ENCODE results near the gene IMP3.

The IMP3 gene

DNA sequence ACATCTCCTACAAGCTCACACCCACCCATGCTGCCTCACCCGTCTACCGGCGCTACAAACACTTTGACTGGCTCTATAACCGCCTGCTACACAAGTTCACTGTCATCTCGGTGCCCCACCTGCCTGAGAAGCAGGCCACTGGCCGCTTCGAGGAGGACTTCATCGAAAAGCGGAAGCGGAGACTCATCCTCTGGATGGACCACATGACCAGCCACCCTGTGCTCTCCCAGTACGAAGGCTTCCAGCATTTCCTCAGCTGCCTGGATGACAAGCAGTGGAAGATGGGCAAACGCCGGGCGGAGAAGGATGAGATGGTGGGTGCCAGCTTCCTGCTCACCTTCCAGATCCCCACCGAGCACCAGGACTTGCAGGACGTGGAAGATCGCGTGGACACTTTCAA lies 9.8 kb upstream of the IMP3 start:
- Histone ChIP-seq H3K9me3 (ENCODE audit: control insufficient read depth in 2 of 2, low read length in 2 of 2) (no peaks in the 10 kb centered on the region), H3K4me1 (ENCODE audit: control insufficient read depth in 2 of 2, insufficient read depth in 2 of 2, low read length in 2 of 2) (peaks cover 56 to 58% of the 10 kb centered on the region in 2 donors), H3K4me3 (ENCODE audit: low read length in 2 of 2) (peak overlapping the region in 1 of 2 donors; percentile 94), H3K27me3 (ENCODE audit: control insufficient read depth in 2 of 2, insufficient read depth in 2 of 2, low read length in 2 of 2) (no peaks in the 10 kb centered on the region), H3K36me3 (ENCODE audit: control insufficient read depth in 2 of 2, insufficient read depth in 2 of 2, low read length in 2 of 2) (peaks cover 4 to 18% of the 10 kb centered on the region in 2 donors), H3K9ac (ENCODE audit: low read depth in 1 of 2, low read length in 2 of 2) (no peak overlapping the region), H3K27ac (ENCODE audit: low read depth in 2 of 2, low read length in 2 of 2) (no peak overlapping the region)

DNA sequence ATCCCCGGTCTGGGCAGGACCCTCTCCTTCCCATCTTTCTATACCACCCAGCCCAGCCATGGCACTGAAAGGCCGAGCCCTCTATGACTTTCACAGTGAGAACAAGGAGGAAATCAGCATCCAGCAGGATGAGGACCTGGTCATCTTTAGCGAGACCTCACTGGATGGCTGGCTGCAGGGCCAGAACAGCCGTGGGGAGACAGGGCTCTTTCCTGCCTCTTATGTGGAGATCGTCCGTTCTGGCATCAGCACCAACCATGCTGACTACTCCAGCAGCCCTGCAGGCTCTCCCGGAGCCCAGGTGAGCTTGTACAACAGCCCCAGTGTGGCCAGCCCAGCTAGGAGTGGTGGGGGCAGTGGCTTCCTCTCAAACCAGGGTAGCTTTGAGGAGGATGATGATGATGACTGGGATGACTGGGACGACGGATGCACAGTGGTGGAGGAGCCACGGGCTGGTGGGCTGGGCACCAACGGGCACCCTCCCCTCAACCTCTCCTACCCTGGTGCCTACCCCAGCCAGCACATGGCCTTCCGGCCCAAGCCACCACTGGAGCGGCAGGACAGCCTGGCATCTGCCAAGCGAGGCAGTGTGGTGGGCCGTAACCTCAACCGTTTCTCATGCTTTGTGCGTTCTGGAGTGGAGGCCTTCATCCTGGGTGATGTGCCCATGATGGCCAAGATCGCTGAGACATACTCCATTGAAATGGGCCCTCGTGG lies 9.2 kb upstream of the IMP3 start:
- Histone ChIP-seq H3K4me1 (ENCODE audit: control insufficient read depth in 2 of 2, insufficient read depth in 2 of 2, low read length in 2 of 2) (peaks cover 55 to 58% of the 10 kb centered on the region in 2 donors), H3K9me3 (ENCODE audit: control insufficient read depth in 2 of 2, low read length in 2 of 2) (no peaks in the 10 kb centered on the region), H3K27ac (ENCODE audit: low read depth in 2 of 2, low read length in 2 of 2) (peak overlapping the region; percentile 93), H3K27me3 (ENCODE audit: control insufficient read depth in 2 of 2, insufficient read depth in 2 of 2, low read length in 2 of 2) (no peaks in the 10 kb centered on the region), H3K36me3 (ENCODE audit: control insufficient read depth in 2 of 2, insufficient read depth in 2 of 2, low read length in 2 of 2) (peaks cover 0 to 16% of the 10 kb centered on the region in 2 donors), H3K9ac (ENCODE audit: low read depth in 1 of 2, low read length in 2 of 2) (peak overlapping the region; percentile 8 to 79), H3K4me3 (ENCODE audit: low read length in 2 of 2) (peak overlapping the region; percentile 71 to 94)

GRCh38 chr15:75648156-75649000 lies 8.4 kb upstream of the IMP3 start:
- Histone ChIP-seq H3K27me3 (ENCODE audit: control insufficient read depth in 2 of 2, insufficient read depth in 2 of 2, low read length in 2 of 2) (no peaks in the 10 kb centered on the region), H3K9ac (ENCODE audit: low read depth in 1 of 2, low read length in 2 of 2) (peak overlapping the region; percentile 79 to 97), H3K4me1 (ENCODE audit: control insufficient read depth in 2 of 2, insufficient read depth in 2 of 2, low read length in 2 of 2) (peaks cover 52 to 56% of the 10 kb centered on the region in 2 donors), H3K9me3 (ENCODE audit: control insufficient read depth in 2 of 2, low read length in 2 of 2) (no peaks in the 10 kb centered on the region), H3K27ac (ENCODE audit: low read depth in 2 of 2, low read length in 2 of 2) (peak overlapping the region; percentile 93), H3K36me3 (ENCODE audit: control insufficient read depth in 2 of 2, insufficient read depth in 2 of 2, low read length in 2 of 2) (peaks cover 0 to 14% of the 10 kb centered on the region in 2 donors), H3K4me3 (ENCODE audit: low read length in 2 of 2) (peak overlapping the region; percentile 71 to 94)

GRCh38 chr15:75647370-75648155 lies 7.5 kb upstream of the IMP3 start, which contains the start of gene SNX33:
Gene SNX33 (plus strand): TSS chr15:75647912. CDS start chr15:75649103, 1,191 bp downstream.
- H3K4me1 ChIP-seq (ENCODE audit: control insufficient read depth in 2 of 2, insufficient read depth in 2 of 2, low read length in 2 of 2): peaks cover 48 to 49% of the 10 kb centered on the region in 2 donors
- peak within 1 kb of the TSS; percentile 71 to 94 for H3K4me3 ChIP-seq (ENCODE audit: low read length in 2 of 2)
- H3K9me3 ChIP-seq (ENCODE audit: control insufficient read depth in 2 of 2, low read length in 2 of 2): no peaks in the 10 kb centered on the region
- peak within 1 kb of the TSS; percentile 79 to 97 for H3K9ac ChIP-seq (ENCODE audit: low read depth in 1 of 2, low read length in 2 of 2)
- H3K36me3 ChIP-seq (ENCODE audit: control insufficient read depth in 2 of 2, insufficient read depth in 2 of 2, low read length in 2 of 2): peaks cover 0 to 14% of the 10 kb centered on the region in 2 donors
- peak within 1 kb of the TSS; percentile 93 for H3K27ac ChIP-seq (ENCODE audit: low read depth in 2 of 2, low read length in 2 of 2)
- no peaks in the 10 kb centered on the region for H3K27me3 ChIP-seq (ENCODE audit: control insufficient read depth in 2 of 2, insufficient read depth in 2 of 2, low read length in 2 of 2)

- H3K4me3 ChIP-seq (ENCODE audit: low read length in 2 of 2): peak overlapping the region; percentile 71 to 94
These were observed 6.9 kb upstream of the IMP3 start for GRCh38 chr15:75646944-75647364.

DNA sequence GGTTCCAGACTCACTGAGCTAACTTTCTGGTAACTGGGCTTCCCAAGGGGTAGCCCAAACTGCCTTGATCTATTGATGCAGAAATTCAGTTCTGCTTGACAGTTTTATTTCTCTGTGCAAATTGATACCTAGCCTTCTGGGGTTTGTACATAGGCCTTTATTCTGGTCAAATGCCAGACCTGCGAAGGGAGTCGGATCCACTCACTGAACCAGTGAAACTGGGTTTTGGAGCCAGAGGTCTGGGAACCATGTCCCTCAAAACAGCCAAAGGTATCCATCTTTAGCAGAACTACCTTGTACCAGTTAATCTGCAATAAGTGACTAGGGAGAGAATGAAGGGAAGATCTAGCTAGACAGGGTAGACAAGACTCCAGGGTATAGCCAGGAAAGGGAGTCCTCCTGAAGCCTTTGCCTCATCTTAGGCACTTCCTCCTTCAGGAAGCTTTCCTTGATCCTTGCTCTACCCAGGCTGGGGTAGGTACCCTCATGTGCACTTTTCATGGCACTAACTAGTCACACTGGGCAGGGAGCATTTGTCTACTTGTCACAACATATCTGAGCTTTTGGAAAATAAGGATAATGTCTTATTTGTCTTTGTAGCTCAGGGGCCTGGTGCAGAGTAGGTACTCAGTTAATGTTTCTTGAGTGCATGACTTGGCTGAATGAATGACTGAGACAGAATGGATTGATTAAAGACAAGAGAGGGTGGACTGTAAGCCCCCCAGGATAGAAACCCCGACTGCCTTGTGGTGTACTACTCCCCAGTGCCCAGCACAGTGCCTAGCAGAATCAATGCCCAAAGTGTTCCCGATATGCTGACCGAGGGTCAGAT lies 6.3 kb upstream of the IMP3 start:
- peak overlapping the region; percentile 71 to 94 for H3K4me3 ChIP-seq (ENCODE audit: low read length in 2 of 2)
- peak overlapping the region; percentile 79 to 97 for H3K9ac ChIP-seq (ENCODE audit: low read depth in 1 of 2, low read length in 2 of 2)
- peaks cover 37 to 38% of the 10 kb centered on the region in 2 donors for H3K4me1 ChIP-seq (ENCODE audit: control insufficient read depth in 2 of 2, insufficient read depth in 2 of 2, low read length in 2 of 2)
- H3K27me3 ChIP-seq (ENCODE audit: control insufficient read depth in 2 of 2, insufficient read depth in 2 of 2, low read length in 2 of 2): no peaks in the 10 kb centered on the region
- peaks cover 0 to 13% of the 10 kb centered on the region in 2 donors for H3K36me3 ChIP-seq (ENCODE audit: control insufficient read depth in 2 of 2, insufficient read depth in 2 of 2, low read length in 2 of 2)
- no peaks in the 10 kb centered on the region for H3K9me3 ChIP-seq (ENCODE audit: control insufficient read depth in 2 of 2, low read length in 2 of 2)
- H3K27ac ChIP-seq (ENCODE audit: low read depth in 2 of 2, low read length in 2 of 2): peak overlapping the region; percentile 93

More at GRCh38 chr15:75646944-75647364, 6.9 kb upstream of the IMP3 start:
- H3K36me3 ChIP-seq (ENCODE audit: control insufficient read depth in 2 of 2, insufficient read depth in 2 of 2, low read length in 2 of 2): peaks cover 0 to 14% of the 10 kb centered on the region in 2 donors
- peaks cover 43 to 44% of the 10 kb centered on the region in 2 donors for H3K4me1 ChIP-seq (ENCODE audit: control insufficient read depth in 2 of 2, insufficient read depth in 2 of 2, low read length in 2 of 2)
- H3K9ac ChIP-seq (ENCODE audit: low read depth in 1 of 2, low read length in 2 of 2): peak overlapping the region; percentile 79 to 97
- H3K27me3 ChIP-seq (ENCODE audit: control insufficient read depth in 2 of 2, insufficient read depth in 2 of 2, low read length in 2 of 2): no peaks in the 10 kb centered on the region
- H3K27ac ChIP-seq (ENCODE audit: low read depth in 2 of 2, low read length in 2 of 2): peak overlapping the region; percentile 93
- no peaks in the 10 kb centered on the region for H3K9me3 ChIP-seq (ENCODE audit: control insufficient read depth in 2 of 2, low read length in 2 of 2)

DNA sequence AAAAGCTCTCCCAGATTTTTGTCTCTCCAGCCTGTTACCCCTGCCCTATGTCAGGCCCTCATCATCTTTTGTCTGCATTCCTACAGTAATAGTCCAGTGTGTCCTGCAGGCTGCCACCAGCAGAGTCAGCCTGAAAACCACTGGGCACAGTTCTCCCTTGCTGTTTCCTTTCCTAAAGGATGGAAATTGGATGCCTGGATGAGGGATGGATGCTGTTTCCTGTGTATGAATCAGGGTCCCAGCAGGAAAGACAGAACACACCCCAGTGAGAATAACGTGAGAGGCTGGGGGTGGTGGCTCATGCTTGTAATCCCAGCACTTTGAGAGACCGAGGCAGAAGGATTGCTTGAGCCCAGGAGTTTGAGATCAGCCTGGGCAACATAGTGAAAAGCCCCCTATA lies 4.4 kb upstream of the IMP3 start:
- Histone ChIP-seq H3K27ac (ENCODE audit: low read depth in 2 of 2, low read length in 2 of 2) (no peak overlapping the region), H3K9me3 (ENCODE audit: control insufficient read depth in 2 of 2, low read length in 2 of 2) (no peaks in the 10 kb centered on the region), H3K4me1 (ENCODE audit: control insufficient read depth in 2 of 2, insufficient read depth in 2 of 2, low read length in 2 of 2) (peaks cover 19 to 24% of the 10 kb centered on the region in 2 donors), H3K4me3 (ENCODE audit: low read length in 2 of 2) (no peak overlapping the region), H3K27me3 (ENCODE audit: control insufficient read depth in 2 of 2, insufficient read depth in 2 of 2, low read length in 2 of 2) (no peaks in the 10 kb centered on the region), H3K36me3 (ENCODE audit: control insufficient read depth in 2 of 2, insufficient read depth in 2 of 2, low read length in 2 of 2) (peaks cover 0 to under 1% of the 10 kb centered on the region in 2 donors), H3K9ac (ENCODE audit: low read depth in 1 of 2, low read length in 2 of 2) (no peak overlapping the region)

- Histone ChIP-seq H3K4me1 (ENCODE audit: control insufficient read depth in 2 of 2, insufficient read depth in 2 of 2, low read length in 2 of 2) (peaks cover 25 to 27% of the 10 kb centered on the region in 2 donors), H3K27me3 (ENCODE audit: control insufficient read depth in 2 of 2, insufficient read depth in 2 of 2, low read length in 2 of 2) (no peaks in the 10 kb centered on the region), H3K36me3 (ENCODE audit: control insufficient read depth in 2 of 2, insufficient read depth in 2 of 2, low read length in 2 of 2) (peaks cover 0 to 5% of the 10 kb centered on the region in 2 donors), H3K4me3 (ENCODE audit: low read length in 2 of 2) (no peak overlapping the region), H3K9me3 (ENCODE audit: control insufficient read depth in 2 of 2, low read length in 2 of 2) (no peaks in the 10 kb centered on the region), H3K27ac (ENCODE audit: low read depth in 2 of 2, low read length in 2 of 2) (no peak overlapping the region), H3K9ac (ENCODE audit: low read depth in 1 of 2, low read length in 2 of 2) (no peak overlapping the region)
These were observed 1.6 kb upstream of the IMP3 start for GRCh38 chr15:75641603-75642002.

- Histone ChIP-seq H3K4me3 (ENCODE audit: low read length in 2 of 2) (no peak overlapping the region), H3K9me3 (ENCODE audit: control insufficient read depth in 2 of 2, low read length in 2 of 2) (no peaks in the 10 kb centered on the region), H3K9ac (ENCODE audit: low read depth in 1 of 2, low read length in 2 of 2) (no peak overlapping the region), H3K27me3 (ENCODE audit: control insufficient read depth in 2 of 2, insufficient read depth in 2 of 2, low read length in 2 of 2) (no peaks in the 10 kb centered on the region), H3K36me3 (ENCODE audit: control insufficient read depth in 2 of 2, insufficient read depth in 2 of 2, low read length in 2 of 2) (peaks cover 0 to 5% of the 10 kb centered on the region in 2 donors), H3K4me1 (ENCODE audit: control insufficient read depth in 2 of 2, insufficient read depth in 2 of 2, low read length in 2 of 2) (peaks cover 21 to 23% of the 10 kb centered on the region in 2 donors), H3K27ac (ENCODE audit: low read depth in 2 of 2, low read length in 2 of 2) (peak overlapping the region in 1 of 2 donors; percentile 99)
These were observed 1.1 kb upstream of the IMP3 start for GRCh38 chr15:75641179-75641503.
